Trophoblast cell (in vitro differentiated cells and primary cell): ENCODE data around the gene ESPL1.

Source experiments
- DNase-seq, 2 donors: peaks; one replicate each; pipeline ENCODE4 v3.0.0-alpha.2; 2016
- H2AFZ ChIP-seq: 2 replicates; pipeline ENCODE4 v1.6.1; 2013; ENCODE audit warnings: low read length, moderate library complexity, mild to moderate bottlenecking; ENCODE audit not compliant: insufficient read depth, poor library complexity
- H2AK5ac ChIP-seq: 2 replicates; pipeline ENCODE4 v1.6.1; 2013; ENCODE audit warnings: mild to moderate bottlenecking, low read length
- H2BK120ac ChIP-seq: 2 replicates; pipeline ENCODE4 v1.6.1; 2013; ENCODE audit warnings: low read length, mild to moderate bottlenecking, moderate library complexity; ENCODE audit not compliant: insufficient read depth, poor library complexity
- H2BK12ac ChIP-seq: 2 replicates; pipeline ENCODE4 v1.6.1; 2013; ENCODE audit warnings: mild to moderate bottlenecking, low read length, moderate library complexity
- H2BK5ac ChIP-seq: 2 replicates; pipeline ENCODE4 v1.6.1; 2013; ENCODE audit warnings: low read length, low read depth, moderate library complexity, mild to moderate bottlenecking; ENCODE audit not compliant: poor library complexity
- H3K14ac ChIP-seq: 2 replicates; pipeline ENCODE4 v1.6.1; 2013; ENCODE audit warnings: mild to moderate bottlenecking, low read length
- H3K18ac ChIP-seq: 2 replicates; pipeline ENCODE4 v1.6.1; 2013; ENCODE audit warnings: mild to moderate bottlenecking, low read length
- H3K23ac ChIP-seq: 2 replicates; pipeline ENCODE4 v1.6.1; 2013; ENCODE audit warnings: low read length
- H3K27ac ChIP-seq: 2 replicates; pipeline ENCODE4 v1.5.1; 2013; ENCODE audit warnings: low read depth, mild to moderate bottlenecking, inconsistent platforms, low read length, moderate library complexity
- H3K27me3 ChIP-seq: 2 replicates; pipeline ENCODE4 v1.6.1; 2013; ENCODE audit warnings: inconsistent platforms, mild to moderate bottlenecking, low read length, moderate library complexity; ENCODE audit not compliant: insufficient read depth
- H3K36me3 ChIP-seq, 2 experiments: 1 replicate in 1 of 2; 2 replicates in 1 of 2; pipeline ENCODE4 v1.6.1; 2013; ENCODE audit warnings: low read length in 2 of 2, mild to moderate bottlenecking in 2 of 2, moderate library complexity in 1 of 2; ENCODE audit not compliant: insufficient read depth in 2 of 2, control insufficient read depth in 1 of 2
- H3K4ac ChIP-seq: 2 replicates; pipeline ENCODE4 v1.6.1; 2013; ENCODE audit warnings: low read depth, mild to moderate bottlenecking, low read length, moderate library complexity
- H3K4me1 ChIP-seq, 2 experiments: 1 replicate in 1 of 2; 2 replicates in 1 of 2; pipeline ENCODE4 v1.6.1; 2013; ENCODE audit warnings: low read length in 2 of 2, mild to moderate bottlenecking in 2 of 2, moderate library complexity in 1 of 2; ENCODE audit not compliant: insufficient read depth in 2 of 2, control insufficient read depth in 1 of 2
- H3K4me2 ChIP-seq: 2 replicates; pipeline ENCODE4 v1.6.1; 2013; ENCODE audit warnings: inconsistent platforms, mild to moderate bottlenecking, low read length, moderate library complexity
- H3K4me3 ChIP-seq: 2 replicates; pipeline ENCODE4 v1.5.1; 2013; ENCODE audit warnings: mild to moderate bottlenecking, low read depth, low read length, inconsistent platforms
- H3K79me1 ChIP-seq: one replicate; pipeline ENCODE4 v1.6.1; 2013; ENCODE audit warnings: low read length
- H3K79me2 ChIP-seq: 2 replicates; pipeline ENCODE4 v1.6.1; 2013; ENCODE audit warnings: low read length, mild to moderate bottlenecking; ENCODE audit not compliant: control insufficient read depth, insufficient read depth, poor library complexity
- H3K9ac ChIP-seq: 2 replicates; pipeline ENCODE4 v1.6.1; 2013; ENCODE audit warnings: mild to moderate bottlenecking, low read length
- H3K9me3 ChIP-seq: 2 replicates; pipeline ENCODE4 v1.6.1; 2013; ENCODE audit warnings: low read depth, mild to moderate bottlenecking, control low read depth, inconsistent platforms, low read length; ENCODE audit not compliant: insufficient read depth
- H4K12ac ChIP-seq: 2 replicates; pipeline ENCODE4 v1.6.1; 2013; ENCODE audit warnings: low read depth, mild to moderate bottlenecking, low read length, moderate library complexity
- H4K8ac ChIP-seq: 2 replicates; pipeline ENCODE4 v1.6.1; 2013; ENCODE audit warnings: low read depth, mild to moderate bottlenecking, low read length, moderate library complexity
- H4K91ac ChIP-seq: one replicate; pipeline ENCODE4 v1.6.1; 2013; ENCODE audit warnings: low read depth, mild to moderate bottlenecking, low read length, moderate library complexity
- WGBS: extraction: QIAGEN DNeasy Blood & Tissue Kit; methylation state at CpG from one replicate; pipeline ENCODE4 v1.1.7; 2013; ENCODE audit warnings: missing lambda C conversion rate; ENCODE audit not compliant: insufficient read length, insufficient coverage; ENCODE audit errors: extremely low coverage; 5-methylcytosine and 5-hydroxymethylcytosine counted together

Gene ESPL1

GRCh38 chr12:53220694-53221202, 47.4 kb upstream of the ESPL1 start:
- H4K12ac ChIP-seq = no peak overlapping the region
- H3K4me3 ChIP-seq = peak overlapping the region; percentile 65
- no peak overlapping the region for H2BK120ac ChIP-seq
- H4K91ac ChIP-seq = peak overlapping the region; percentile 100
- H4K8ac ChIP-seq = peak overlapping the region; percentile 96
- peaks cover 28% of the 10 kb centered on the region for H3K79me1 ChIP-seq
- peaks cover 35 to 51% of the 10 kb centered on the region in 2 experiments for H3K4me1 ChIP-seq
- peak overlapping the region; percentile 98 for H2BK5ac ChIP-seq
- H3K9me3 ChIP-seq = no peaks in the 10 kb centered on the region
- H2AFZ ChIP-seq = peak overlapping the region; percentile 17
- peaks cover 2% of the 10 kb centered on the region for H3K27me3 ChIP-seq
- H2BK12ac ChIP-seq = no peak overlapping the region
- peaks cover 4% of the 10 kb centered on the region for H3K79me2 ChIP-seq
- no CpG with 5 or more reads among the region's 42 CpGs for WGBS
- peak; percentile 96 to 98 for DNase-seq
- no peak overlapping the region for H2AK5ac ChIP-seq
- peak overlapping the region; percentile 99 for H3K14ac ChIP-seq
- H3K4ac ChIP-seq = no peak overlapping the region
- no peaks in the 10 kb centered on the region for H3K36me3 ChIP-seq
- peak overlapping the region; percentile 98 for H3K18ac ChIP-seq
- no peak overlapping the region for H3K23ac ChIP-seq
- no peak overlapping the region for H3K9ac ChIP-seq
- peak overlapping the region; percentile 98 for H3K4me2 ChIP-seq
- H3K27ac ChIP-seq = peak overlapping the region; percentile 99

GRCh38 chr12:53221203-53222080, 46.7 kb upstream of the ESPL1 start:
- Histone ChIP-seq H3K23ac (no peak overlapping the region), H2BK120ac (peak overlapping the region; percentile 95), H3K4ac (peak overlapping the region; percentile 97), H4K91ac (peak overlapping the region; percentile 100), H3K79me1 (peaks cover 28% of the 10 kb centered on the region), H2AK5ac (peak overlapping the region; percentile 95), H3K27me3 (peaks cover 2% of the 10 kb centered on the region), H3K4me1 (peaks cover 35 to 49% of the 10 kb centered on the region in 2 experiments), H2BK12ac (peak overlapping the region; percentile 89), H3K79me2 (peaks cover 4% of the 10 kb centered on the region), H3K27ac (peak overlapping the region; percentile 99), H3K14ac (peak overlapping the region; percentile 99), H3K36me3 (no peaks in the 10 kb centered on the region), H3K18ac (peak overlapping the region; percentile 98), H3K4me3 (peak overlapping the region; percentile 63), H2BK5ac (peak overlapping the region; percentile 98), H3K9ac (peak overlapping the region; percentile 53), H4K12ac (peak overlapping the region; percentile 96), H3K4me2 (peak overlapping the region; percentile 91), H3K9me3 (no peaks in the 10 kb centered on the region), H2AFZ (peak overlapping the region; percentile 97), H4K8ac (peak overlapping the region; percentile 96)
- WGBS = no CpG with 5 or more reads among the region's 72 CpGs
- DNase-seq = peak; percentile 47 to 68

- peak overlapping the region; percentile 91 for H3K4me2 ChIP-seq
- H3K23ac ChIP-seq = no peak overlapping the region
- H4K12ac ChIP-seq = no peak overlapping the region
- peaks cover 0 to under 1% of the 10 kb centered on the region in 2 experiments for H3K36me3 ChIP-seq
- no peak overlapping the region for H3K14ac ChIP-seq
- peak overlapping the region; percentile 97 for H2BK12ac ChIP-seq
- no peak for DNase-seq
- H3K4me1 ChIP-seq = peaks cover 34 to 42% of the 10 kb centered on the region in 2 experiments
- H4K8ac ChIP-seq = no peak overlapping the region
- peak overlapping the region; percentile 88 for H4K91ac ChIP-seq
- H2AFZ ChIP-seq = no peak overlapping the region
- WGBS = no CpG with 5 or more reads among the region's 5 CpGs
- peaks cover 2% of the 10 kb centered on the region for H3K27me3 ChIP-seq
- no peak overlapping the region for H3K4me3 ChIP-seq
- no peak overlapping the region for H3K4ac ChIP-seq
- H3K18ac ChIP-seq = peak overlapping the region; percentile 33
- H2BK120ac ChIP-seq = peak overlapping the region; percentile 78
- no peak overlapping the region for H3K9ac ChIP-seq
- H3K27ac ChIP-seq = peak overlapping the region; percentile 99
- peak overlapping the region; percentile 59 for H2BK5ac ChIP-seq
- peak overlapping the region; percentile 49 for H2AK5ac ChIP-seq
- H3K79me2 ChIP-seq = peaks cover 4% of the 10 kb centered on the region
- peaks cover 28% of the 10 kb centered on the region for H3K79me1 ChIP-seq
- no peaks in the 10 kb centered on the region for H3K9me3 ChIP-seq
These were observed 45.9 kb upstream of the ESPL1 start for GRCh38 chr12:53222170-53222721.

- H4K91ac ChIP-seq = peak overlapping the region; percentile 88
- peak overlapping the region; percentile 99 for H3K27ac ChIP-seq
- peak overlapping the region; percentile 47 for H2AFZ ChIP-seq
- H3K9ac ChIP-seq = no peak overlapping the region
- peaks cover 28% of the 10 kb centered on the region for H3K79me1 ChIP-seq
- peak overlapping the region; percentile 51 for H2AK5ac ChIP-seq
- no peak overlapping the region for H3K4me2 ChIP-seq
- peak overlapping the region; percentile 58 for H3K14ac ChIP-seq
- H3K36me3 ChIP-seq = peaks cover 0 to 4% of the 10 kb centered on the region in 2 experiments
- peak overlapping the region; percentile 63 for H3K23ac ChIP-seq
- peaks cover 4% of the 10 kb centered on the region for H3K79me2 ChIP-seq
- H3K4me3 ChIP-seq = no peak overlapping the region
- peak overlapping the region; percentile 61 for H4K8ac ChIP-seq
- peak overlapping the region; percentile 97 for H2BK12ac ChIP-seq
- peak overlapping the region; percentile 33 for H3K18ac ChIP-seq
- no peak overlapping the region for H4K12ac ChIP-seq
- H2BK120ac ChIP-seq = peak overlapping the region; percentile 78
- H3K27me3 ChIP-seq = peaks cover 2% of the 10 kb centered on the region
- no peak overlapping the region for H3K4ac ChIP-seq
- H2BK5ac ChIP-seq = peak overlapping the region; percentile 59
- H3K9me3 ChIP-seq = no peaks in the 10 kb centered on the region
- peaks cover 31 to 38% of the 10 kb centered on the region in 2 experiments for H3K4me1 ChIP-seq
- no CpG with 5 or more reads among the region's 4 CpGs for WGBS
- no peak for DNase-seq
These were observed 45.3 kb upstream of the ESPL1 start for GRCh38 chr12:53222806-53223261.
